GM18526 (cell line): Measurements from ENCODE around the gene NELL1.

Experiments
- POLR2A ChIP-seq: IDR thresholded peaks from 3 replicates; pipeline ENCODE4 v1.6.1; 2011; ENCODE audit not compliant: insufficient read length; ENCODE audit errors: extremely low read depth

The NELL1 gene

GRCh38 chr11:21622566-21622965 is 953.2 kb downstream of the NELL1 start:
- no peak for TF ChIP-seq POLR2A

DNA sequence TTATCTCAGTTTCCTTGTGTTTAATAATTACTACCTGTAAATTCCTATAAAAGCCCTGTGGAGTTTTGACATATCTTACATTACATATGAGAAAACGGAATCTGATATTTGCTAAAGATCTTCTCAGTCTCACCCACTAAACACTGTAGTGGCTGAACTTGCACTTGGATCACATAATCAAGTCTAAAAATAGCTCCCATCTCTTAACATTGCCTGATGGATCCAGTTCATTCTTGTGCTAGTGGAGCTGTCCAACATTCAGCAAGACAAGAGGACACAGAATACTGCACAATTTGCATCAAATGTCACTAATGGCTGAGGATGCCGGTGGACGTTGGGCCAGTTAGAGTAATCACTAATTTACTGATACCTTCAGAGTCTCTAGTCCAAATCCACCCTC is 953.6 kb downstream of the NELL1 start:
- no peak for TF ChIP-seq POLR2A
